ENCODE results near the gene TEDDM1.
"Not testable (repeated sequence)": the region's sequence is repeated elsewhere in the genome, so short reads cannot be mapped to it uniquely, and the experiment has no call there.

The TEDDM1 gene, protein sequence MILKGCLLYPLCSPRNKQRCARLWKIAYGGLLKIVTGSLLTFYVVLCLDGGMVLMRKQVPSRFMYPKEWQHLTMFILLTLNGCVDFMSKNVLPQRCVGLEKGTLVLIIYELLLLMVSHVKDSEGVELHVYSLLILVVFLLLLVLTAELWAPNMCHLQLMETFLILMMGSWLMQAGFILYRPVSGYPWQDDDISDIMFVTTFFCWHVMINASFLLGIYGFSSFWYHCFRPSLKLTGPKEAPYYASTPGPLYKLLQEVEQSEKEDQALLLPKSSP

DNA sequence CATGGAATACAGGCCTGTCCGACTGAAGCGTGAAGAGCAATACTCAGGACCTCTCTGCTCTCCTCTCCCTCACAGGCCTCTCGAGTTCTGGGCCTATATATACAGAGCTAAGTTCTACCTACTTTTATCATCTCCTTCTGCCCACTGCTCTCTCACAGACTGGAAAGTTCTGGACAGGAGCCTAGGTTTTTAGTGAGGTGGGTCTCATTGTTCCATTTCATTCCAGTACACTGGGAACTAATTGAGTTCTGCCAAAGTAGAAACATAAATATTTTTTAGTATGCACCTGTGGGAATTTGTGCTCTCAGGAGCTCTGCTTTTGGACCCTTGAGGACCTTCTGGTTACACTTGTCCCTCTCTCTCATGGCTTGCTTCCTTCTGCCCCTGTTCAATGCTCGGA is at the start of gene TEDDM1:
TSS of gene TEDDM1 (minus strand) at position 101 of the 400 bp plus-strand sequence. CDS start 182 bp downstream, outside the sequence.
- DNase-seq: no peak

DNA sequence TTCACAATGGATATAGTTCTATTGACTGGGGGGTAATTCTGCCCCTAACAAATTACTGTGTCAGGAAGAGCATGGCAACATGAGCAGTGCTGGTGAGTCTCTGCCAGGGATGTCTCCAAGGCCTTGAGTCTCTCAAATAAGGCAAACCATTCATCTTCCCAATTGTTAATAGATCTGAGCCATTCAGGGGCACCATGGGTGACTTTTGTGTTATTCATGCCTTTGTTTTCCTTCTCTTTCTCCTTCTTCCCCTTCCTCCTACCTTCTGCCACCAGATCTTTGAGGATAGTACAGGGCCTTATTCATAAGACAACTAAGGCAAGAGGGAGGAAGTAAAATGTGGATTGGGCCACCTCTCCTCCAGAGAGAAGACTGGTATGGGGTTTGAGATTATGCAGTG is 49.6 kb upstream of the TEDDM1 start, which contains the start of gene RGSL1:
TSS of gene RGSL1 (plus strand) at position 60 of the 400 bp plus-strand sequence. CDS start at position 80, 20 bp downstream.
- DNase-seq: no peak

DNA sequence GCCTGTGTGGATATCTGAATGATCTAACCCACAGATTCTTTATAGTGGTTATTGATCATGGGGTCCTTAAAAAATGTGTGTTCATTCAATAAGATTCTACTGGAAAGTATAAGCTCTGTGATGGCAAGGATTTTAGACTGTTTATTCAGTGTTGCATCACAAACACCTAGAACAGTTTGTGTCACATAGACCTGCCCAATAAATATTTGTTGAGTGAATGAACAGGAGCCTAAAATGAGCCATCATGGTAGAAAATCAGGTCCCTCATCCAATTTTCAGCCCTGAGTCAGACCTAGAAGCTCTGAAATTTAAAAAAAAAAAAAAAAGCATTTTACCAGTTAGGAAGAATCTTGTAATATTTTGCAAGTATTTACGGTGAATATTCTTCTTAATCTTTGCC is 47.2 kb upstream of the TEDDM1 start:
- no peak for DNase-seq

DNA sequence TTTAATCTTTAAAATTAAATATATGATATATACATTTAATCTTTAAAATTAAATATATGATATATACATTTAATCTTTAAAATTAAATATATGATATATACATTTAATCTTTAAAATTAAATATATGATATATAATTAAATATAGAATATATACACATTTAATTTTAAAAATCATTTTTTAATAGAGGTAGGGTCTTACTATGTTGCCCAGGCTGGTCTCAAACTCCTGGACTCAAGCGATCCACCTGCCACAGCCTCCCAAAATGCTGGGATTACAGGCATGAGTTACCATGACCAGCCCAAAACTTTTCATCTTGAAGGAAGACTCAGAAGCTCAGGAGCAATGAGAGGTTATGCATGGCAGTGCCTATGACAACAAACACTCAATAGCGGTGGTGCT is 46.7 kb upstream of the TEDDM1 start:
- not testable (repeated sequence) for DNase-seq

DNA sequence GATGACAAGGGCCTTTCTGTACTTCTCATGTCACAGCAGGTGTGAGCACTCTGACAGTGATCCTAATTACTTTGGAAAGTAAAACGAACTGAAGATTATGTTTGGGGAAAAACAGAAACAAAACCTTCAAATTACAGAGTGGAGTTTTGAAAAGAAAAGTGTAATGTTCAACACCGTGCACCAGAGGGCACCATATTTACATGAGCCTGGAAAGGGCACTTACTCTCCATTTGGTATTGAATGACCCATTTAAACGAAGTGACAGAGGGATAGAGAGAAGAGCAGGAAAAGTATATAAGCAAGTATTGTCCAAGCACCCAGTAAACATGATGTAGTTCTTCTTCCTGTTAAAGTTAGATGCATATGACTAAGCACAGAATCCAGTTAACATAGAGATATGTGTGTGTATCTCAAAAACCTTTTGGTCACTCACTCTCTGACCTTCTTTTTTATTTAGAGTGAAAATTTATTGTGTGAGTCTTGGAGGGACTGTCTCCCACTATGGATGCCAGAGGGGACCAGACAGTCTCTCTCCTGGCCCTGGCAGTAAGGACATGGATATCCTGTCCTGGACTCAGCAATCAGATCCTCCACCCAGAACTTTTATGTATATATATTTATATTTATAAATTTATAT is 45.7 kb upstream of the TEDDM1 start:
- peak; percentile 41 for DNase-seq

DNA sequence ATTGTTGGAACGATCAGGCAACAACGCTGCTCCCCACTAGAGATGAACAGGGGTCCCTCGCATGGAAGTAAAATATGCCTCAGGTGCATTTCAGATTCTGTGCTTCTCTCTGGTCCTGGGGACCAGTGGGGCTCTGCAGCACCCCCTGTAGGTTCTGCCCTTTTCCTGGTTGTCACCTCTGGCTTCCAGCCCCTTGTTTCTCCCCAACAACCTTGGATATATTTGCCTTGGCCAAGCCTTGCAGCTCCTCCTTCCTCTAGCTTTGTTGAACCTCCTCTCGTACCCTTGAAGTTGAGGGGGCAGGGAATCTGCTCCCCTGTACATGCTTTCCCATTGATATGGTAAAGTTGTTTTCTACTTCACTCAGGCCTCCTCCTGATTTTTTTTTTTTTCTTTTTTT is 44.0 kb upstream of the TEDDM1 start:
- DNase-seq: no peak

DNA sequence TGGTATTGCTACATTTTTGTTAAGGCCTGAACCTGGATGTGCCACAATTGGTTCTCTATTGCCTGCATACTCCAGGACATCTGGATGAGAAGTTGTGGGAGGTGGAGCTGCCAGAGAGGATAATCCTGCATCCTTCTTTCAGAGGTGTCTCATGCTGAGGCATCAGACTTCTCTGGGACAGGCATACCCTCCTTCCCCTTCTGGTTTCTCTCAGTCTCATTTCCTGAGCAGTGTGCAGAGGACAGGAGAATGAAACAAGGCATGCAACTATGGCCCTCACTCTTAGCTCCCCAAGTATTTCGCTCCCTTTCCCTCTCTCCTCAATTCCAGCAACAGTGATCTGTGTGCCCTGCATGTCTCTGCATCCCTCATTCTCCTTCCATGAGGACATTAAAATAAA is 41.9 kb upstream of the TEDDM1 start:
- no peak for DNase-seq

DNA sequence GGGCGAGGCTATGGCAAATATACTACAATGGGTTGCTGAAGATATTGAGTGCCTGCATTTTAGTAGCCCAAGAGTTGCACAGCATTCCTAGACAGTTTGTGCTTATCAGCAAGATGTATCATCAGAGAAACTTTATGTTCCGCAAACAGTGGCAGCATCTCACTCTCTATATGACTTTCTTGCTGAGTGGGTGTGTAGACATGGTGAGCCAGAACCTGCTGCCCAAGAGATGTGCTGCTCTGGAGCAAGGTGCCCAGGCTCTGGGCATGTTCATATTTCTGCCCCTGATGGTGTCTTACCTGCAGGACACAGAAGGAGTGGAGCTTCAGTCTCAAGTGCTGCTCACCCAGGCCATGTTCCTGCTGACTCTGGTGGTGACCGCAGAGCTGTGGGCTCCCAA is 41.3 kb upstream of the TEDDM1 start:
- no peak for DNase-seq

DNA sequence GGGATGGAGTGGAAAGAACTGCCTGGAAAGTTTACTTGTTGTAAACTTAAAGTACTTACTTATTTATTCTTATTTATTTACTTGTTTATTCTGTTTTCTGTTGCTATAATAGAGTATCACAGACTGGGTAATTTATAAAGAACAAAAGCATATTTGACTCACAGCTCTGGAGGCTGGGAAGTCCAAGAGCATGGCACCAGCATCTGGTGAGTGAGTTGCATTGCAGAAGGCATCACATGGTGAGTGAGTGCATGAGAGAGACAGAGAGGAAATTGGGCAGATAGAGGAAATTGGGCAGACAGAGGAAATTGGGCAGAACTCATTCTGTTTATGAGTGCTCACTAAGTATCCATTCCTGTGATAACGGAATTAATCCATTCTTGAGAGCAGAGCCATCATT is 37.9 kb upstream of the TEDDM1 start:
- no peak for DNase-seq

DNA sequence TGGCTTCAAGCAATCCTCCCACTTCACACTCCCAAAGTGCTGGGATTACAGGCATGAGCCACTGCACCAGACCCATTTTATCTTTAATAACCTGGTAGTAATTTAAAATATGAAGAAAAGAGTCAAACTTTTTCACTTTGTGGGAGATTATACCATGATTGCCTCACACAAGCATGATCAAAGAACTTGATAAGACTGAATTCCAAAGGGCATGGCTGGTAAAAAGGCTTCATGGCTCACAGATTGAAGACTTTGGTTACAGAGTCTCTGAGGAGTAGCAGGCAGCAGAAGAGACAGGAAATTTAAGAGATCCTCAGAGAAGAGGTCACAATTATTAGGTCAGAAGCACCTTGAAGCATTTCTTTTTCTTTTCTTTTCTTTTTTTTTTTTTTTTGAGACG is 33.1 kb upstream of the TEDDM1 start:
- DNase-seq: no peak

DNA sequence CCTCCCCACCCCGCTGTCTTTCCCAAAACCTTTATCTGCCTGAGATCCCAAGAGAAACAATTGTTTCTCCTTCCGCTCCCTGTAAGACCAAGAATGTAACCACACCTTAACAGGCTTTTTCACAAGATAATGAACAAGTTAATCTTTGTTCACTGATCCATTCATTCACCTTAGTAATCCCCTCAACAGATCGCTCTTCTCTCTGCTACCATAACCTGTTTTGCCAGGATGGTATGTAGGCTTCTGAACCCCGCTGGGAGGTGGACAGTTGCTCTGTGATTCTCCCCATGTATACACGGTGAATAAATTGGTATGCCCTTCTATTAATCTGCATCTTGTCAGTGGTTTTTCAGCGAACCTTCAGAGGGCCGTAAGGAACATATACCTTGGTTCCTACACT is 30.8 kb upstream of the TEDDM1 start:
- no peak for DNase-seq

DNA sequence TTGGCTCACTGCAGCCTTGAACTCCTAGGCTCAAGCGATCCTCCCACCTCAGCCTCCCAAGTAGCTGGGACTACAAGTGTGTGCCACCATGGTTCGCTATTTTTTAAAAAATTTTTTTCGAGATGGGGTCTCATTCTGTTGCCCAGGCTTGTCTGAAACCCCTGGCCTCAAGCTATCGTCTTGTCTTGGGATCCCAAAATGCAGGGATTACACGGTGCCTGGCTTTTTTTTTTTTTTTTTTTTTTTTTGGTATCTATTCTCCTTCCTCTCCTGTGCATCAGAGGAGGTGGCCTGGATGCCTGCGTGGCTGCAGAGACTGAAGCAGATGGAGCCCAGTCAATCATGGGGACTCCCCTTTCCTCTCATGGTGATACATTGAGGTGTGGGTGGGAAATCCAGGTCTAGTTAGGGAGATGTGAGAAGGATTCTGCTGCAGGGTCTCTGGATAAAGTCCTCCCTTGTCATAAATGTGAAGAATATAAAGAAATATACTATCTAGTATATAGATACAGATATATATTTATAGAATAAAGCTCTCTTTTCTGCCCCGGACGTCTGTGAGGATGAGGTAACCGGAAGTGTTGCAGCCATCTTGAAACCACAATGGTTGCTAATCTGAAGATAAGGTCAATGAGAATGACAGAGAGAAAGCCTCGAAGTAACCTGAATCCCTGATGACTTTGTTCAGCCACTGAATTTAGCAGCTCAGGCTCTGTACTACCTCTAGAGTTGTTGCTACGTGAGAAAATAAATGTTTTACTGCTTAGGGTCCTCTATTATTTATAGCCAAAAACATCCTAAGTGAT is 30.0 kb upstream of the TEDDM1 start:
- DNase-seq: peak; percentile 62

DNA sequence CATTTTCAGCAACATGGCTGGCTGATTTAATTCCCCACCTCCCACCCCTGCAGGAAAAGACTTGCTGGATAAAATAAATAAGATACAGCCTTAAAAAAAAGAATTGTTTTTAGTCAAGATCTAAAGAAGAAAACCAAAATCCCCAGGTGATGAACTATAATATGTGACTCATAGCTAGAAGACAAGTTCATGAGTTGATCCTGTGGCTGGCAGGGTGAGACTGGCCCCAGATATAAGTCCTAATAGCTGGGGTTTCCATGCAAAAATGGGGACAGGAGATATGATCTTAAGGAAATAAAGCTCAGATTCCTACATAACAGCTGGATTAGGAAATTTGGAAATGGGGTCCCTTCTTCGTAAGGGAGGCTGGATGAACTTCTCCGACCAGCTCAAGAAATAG is 27.6 kb upstream of the TEDDM1 start:
- DNase-seq: no peak

DNA sequence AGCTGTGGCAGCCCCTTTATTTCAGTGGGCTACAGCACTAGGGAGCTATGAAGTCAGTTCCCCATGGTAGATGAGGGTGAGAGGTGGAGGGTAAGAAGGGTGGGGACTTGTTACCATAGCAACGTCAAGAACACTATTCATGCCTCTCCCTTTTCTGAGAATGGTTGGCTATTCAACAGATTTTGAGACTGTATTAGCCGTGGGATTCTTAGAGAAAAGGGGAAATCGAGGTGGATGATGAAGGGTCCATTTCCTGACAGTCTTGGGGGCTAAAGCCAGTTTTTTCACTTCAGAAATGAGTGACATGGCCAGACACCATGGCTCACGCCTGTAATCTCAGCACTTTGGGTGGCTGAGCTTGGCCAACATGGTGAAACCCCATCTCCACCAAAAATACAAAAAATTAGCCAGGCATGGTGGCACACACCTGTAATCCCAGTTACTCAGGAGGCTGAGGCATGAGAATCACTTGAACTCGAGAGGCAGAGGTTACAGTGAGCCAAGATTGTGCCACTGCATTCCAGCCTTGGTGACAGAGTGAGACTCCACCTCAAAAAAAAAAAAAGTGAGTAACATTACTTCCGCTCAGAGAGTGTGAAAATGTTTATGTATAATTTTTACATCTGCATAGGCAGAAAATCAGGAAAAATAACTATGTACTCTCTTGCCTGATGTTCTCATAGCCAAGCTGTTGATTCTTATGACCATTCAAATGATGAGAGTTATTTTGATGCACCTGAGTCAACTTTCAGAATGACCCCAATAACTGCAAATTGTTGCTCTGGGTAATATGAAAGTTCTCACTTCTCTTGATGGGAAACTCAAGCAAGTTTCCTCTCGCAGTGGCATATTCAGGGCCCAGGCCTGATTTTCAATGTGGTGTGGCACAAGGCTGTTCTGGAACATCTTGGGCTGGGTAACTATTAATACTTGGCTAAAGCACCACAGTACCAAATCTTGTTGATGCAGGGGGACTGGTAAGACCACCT is 26.3 kb upstream of the TEDDM1 start:
- DNase-seq: peak; percentile 10

DNA sequence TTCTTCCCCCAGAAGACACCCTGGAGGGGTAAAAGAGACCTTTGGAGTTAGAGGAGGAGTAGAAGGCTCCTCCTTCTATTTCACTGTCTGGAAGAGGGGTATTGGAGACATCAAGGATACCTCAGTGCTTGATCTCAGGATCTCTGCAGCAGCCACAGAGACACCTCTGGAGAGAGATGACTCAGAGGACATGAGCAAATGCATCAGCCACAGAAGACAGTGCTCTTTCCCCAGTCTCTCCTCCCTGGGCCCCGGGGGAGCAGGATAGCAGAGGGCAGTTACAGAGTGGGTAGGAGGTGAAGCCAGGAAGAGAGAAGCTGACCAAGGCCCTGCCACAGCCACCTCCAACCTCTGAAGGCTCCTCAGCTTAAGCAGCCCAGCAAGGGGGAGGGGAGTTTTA is 15.3 kb upstream of the TEDDM1 start:
- DNase-seq: no peak

DNA sequence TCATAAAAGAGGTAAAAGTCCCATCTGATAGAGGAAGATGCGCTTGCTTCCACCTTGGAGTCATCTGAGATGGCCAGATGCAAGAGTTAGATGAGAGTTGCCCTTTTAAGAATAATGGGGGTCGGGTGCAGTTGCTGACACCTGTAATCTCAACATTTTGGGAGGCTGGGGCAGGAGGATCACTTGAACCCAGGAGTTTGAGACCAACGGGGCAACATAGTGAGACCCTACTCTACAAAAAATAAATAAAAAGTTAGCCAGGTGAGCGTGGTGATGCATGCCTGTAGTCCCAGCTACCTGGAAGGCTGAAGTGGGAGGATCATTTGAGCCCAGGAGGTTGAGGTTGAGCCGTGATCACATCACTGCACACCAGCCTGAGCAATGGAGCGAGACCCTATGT is 13.5 kb upstream of the TEDDM1 start:
- no peak for DNase-seq

DNA sequence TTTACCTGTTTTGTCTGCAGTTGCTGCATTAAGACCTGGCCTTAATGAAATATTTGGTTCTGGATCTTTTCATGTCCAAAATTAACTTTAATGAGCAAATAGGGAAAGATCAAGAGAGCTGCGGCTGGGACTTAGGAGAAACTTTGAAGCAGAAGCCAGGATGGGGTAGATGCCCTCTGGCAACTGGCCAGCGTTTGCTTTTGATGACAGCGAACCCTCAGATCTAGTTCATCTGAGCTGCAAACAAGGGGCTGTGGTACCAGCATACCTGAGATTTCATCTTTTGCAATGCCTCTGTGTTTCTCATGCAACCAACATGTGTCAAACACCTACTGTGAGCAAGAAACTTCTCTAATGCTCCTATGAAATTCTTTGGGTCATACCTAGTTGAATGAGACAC is 13.0 kb upstream of the TEDDM1 start:
- DNase-seq: no peak

DNA sequence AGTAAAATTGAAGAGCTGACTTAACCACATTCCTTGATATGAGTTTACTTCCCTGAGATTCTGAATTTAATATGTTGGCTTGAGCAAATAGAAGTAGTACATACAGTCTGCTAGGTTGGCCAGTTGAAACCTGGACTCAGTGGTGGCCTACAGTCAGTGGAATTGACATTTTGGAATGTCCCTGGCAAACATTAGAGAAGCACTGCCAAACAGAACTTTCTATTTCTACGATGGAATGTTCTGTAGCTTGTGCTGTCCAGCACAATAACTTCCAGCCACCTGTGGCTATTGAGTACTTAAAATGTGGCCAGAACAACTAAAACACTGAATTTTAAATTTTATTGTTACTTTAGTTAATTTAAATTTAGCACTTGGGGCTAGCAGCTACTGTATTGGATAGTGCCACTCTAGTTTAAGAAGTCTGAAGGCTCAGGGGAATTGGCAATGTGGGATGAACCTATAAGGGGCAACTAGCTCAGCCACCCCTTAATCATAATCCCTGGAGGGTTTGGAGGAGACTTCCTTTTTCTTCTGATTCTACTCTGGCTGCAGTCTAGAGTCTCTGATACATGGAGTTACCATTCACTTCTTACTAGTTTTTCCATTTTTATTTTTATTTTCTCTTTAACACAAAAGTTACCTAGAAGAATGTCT is 10.3 kb upstream of the TEDDM1 start:
- no peak for DNase-seq

DNA sequence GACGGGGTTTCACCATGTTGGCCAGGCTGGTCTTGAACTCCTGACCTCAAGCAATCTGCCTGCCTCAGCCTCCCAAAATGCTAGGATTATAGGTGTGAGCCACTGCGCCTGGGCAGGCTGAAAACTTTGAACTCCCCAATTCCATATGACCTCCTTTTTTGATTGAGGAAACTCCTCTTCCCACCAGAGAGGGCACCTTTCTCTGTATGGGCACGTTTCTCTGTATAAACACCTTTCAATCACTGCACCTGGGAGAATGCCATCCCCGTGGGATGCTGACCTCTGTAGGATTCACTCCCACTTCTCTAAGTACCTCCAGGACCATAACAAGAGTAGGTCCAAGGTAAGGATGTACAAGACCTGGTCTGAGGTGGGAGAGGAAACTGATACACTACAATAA is 9.7 kb upstream of the TEDDM1 start:
- DNase-seq: no peak

DNA sequence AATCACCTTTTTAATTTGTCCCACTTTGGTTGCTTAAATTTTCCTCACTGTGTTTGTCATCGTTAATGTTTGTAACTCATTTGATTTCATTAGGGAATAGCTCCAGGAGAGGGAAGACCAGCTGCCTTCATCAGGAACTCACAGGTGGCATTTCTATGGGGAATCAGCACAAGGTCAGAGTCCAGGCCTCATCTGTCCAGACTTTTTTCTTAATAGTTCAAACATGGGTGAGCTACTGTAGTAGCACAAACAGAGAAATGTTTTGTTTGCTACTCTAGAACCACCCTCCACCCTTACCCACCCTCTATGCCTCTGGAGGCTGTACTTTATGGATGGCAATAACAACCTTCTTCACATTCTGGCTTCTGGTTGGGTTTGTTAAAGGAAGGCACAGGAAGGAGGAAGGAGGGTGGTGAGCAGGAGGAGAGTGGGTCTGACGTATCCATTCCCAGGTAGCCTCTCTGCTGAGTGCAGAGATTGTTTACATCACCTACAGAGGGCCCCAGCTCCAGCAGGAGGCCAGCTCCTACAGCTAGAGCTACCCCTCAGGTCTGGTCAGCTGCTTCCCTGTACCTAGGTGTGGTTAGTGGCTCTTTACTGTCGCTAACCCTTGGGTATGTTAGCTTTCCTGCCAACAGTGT is 8.1 kb upstream of the TEDDM1 start:
- no peak for DNase-seq

DNA sequence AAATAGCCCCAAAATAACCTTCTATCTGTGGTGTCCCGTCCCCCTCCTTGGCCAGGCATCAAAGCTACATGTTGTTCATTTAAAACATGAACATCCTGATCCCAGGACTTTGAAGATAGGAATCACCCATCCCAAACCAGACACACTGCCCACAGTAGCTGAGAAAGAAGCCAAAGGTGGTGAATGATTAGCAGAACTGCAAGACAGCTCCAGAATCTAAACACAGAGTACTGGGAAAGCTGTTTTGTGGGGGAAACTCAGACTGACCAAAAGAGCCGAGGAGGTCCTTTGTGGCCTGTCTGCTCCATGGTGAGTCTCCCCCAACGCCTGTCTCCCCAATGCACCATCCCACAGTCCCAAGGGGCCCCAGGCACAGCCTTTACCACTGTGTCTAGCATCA is 7.3 kb upstream of the TEDDM1 start:
- no peak for DNase-seq

DNA sequence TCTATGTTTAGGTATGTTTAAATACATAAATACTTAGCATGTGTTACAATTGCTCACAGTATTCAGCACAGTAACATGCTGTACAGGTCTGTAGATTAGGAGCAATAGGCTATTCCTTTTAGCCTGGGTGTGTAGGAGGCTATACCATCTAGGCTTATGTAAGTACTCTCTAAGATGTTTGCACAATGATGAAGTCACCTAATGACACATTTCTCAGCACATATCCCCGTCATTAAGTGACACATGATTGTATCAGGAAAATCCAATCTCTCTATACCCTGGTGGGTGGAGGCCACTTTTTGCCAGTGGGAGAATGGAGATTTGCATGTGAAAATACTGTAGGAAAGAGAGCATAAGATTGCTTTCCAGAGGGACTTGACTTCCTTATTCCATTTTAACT is 5.5 kb upstream of the TEDDM1 start:
- no peak for DNase-seq
